CD4-positive, alpha-beta T cell treated with Interleukin-6 at 100 ng/mL for 8 hours (primary cell): Measurements from ENCODE around the gene HEATR5A.
"Not testable (repeated sequence)": the region's sequence is repeated elsewhere in the genome, so short reads cannot be mapped to it uniquely, and the experiment has no call there.

Source experiments
- DNase-seq: peaks from one replicate; pipeline ENCODE4 v3.0.0-alpha.2; 2020; ENCODE audit warnings: mixed read lengths, low spot score

Gene HEATR5A

DNA sequence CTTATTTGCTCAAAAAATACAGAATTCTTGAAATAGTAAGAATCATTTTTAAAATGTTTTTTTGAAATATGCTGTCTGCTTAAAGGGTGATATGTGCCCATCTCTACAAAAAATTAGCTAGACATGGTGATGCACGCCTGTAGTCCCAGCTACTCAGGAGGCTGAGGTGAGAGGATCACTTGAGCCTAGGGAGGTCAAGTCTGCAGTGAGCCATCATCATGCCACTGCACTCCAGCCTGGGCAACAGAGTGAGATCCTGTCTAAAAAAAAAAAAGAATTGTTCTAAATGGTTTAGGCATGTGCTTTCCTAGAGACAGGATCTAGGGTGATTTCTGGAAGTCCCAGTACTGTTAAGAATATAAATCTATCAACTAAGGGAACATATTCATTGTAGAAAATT is 137.2 kb downstream of the HEATR5A start:
- DNase-seq: no peak

DNA sequence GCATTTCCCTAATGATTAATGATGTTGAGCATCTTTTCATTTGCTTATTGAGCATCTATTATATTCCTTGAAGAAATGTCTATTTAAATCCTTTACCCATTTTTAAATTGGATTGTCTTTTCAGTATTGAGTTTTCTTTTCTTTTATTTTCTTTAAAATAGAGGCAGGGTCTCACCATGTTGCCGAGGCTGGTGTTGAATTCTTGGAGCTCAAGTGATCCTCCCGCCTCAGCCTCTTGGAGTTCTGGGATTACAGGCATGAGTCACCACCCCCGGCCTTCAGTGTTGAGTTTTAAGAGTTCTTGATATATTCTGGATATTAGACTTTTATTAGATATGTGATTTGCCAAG is 139.5 kb downstream of the HEATR5A start:
- DNase-seq: no peak

DNA sequence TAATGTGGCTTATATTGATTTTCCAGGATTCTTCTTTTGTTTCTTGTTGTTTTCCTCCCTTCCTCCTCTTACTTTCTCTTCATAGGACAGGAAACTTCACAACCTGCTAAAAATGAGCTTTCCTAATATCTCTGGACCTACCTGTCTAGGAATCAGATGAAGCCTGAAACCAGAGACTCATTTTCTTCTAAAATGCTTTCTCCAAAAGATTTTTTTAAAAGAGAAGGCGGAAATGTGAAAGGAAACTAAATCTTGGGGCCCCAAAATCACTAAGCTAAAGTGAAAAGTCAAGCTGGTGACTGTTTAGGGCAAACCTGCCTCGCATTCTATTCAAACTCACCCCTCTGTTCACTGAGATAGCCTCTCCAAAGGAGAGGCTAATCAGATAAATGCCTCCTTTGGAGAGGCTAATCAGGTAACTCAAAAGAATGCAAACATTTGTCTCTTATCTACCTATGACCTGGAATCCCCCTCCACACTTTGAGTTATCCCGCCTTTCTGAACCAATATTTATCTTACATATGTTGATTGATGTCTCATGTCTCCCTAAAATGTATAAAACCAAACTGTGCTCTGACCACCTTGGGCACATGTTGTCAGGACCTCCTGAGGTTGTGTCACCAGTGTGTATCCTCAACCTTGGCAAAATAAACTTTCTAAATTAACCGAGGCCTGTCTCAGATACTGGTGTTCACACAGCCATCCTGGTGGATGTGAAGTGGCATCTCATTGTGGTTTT is 140.0 kb downstream of the HEATR5A start:
- DNase-seq: no peak

DNA sequence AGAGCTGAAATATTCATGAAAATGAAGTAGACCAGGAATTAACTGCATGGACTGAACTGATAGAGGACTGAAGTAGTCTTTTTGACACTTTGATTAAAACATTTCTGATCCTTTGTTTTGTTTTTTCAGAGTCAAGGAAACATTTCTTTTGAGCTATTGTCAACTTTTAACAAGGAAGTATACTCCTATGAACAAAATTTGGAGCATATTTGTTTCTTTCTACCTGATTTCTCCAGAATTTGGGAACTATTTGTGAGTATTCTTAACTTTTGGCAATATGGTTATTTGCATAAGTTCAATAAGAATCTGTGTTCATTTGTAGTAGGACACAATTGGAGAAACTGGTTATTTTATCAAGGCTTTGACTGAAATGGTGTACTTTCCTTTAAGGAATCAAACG is 141.5 kb downstream of the HEATR5A start:
- DNase-seq: no peak

DNA sequence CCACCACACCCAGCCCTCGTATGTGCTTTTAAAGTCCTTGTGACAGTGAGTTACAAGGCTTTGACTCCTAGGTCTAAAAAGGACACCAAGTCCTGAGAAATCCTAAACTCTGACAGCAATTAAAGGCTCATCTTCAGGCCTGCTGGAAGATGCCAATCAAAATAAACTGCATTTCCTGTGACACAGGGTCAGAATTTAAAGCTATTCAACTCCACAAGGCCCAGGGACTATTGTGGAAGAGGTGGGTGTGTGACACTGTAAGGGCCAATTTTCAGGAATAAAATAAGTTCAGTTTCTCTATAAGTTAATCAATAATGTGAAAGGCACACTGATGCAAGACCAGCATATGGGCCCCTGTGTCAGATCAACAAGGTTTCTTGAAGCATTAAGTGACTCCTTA is 143.3 kb downstream of the HEATR5A start:
- DNase-seq: no peak

DNA sequence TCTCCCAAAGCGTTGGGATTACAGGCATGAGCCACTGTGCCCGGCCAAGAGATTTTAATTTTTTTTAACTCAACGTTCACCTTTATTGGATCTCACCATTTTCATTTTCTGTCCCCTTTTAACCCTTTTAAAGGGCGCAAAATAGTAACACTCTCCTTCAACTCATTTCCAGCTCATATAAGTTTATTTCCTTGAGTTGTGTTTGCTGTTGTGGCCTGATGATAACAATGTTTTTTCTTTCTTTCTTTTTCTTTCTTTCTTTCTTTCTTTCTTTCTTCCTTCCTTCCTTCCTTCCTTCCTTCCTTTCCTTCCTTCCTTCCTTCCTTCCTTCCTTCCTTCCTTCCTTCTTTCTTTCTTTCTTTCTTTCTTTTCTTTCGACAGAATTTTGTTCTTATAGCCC is 143.9 kb downstream of the HEATR5A start:
- DNase-seq: not testable (repeated sequence)

DNA sequence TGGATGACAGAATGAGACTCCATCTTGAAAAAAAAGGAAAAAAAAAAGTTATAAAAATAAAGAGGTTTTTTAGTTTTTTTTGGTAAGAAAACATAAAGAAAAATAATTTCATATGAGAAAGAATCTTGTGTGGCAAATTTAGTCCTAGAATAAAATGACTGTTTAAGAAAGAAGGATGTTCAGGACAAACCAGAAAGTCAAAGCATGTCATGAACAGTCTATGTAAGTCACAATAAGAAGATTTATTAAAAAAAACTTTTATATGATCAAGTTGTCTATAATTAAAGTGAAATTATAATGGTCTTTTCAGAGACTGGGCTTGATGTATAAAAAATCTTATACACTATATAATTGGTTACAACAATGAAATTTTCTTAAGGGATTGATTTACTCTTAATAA is 144.6 kb downstream of the HEATR5A start:
- DNase-seq: no peak

DNA sequence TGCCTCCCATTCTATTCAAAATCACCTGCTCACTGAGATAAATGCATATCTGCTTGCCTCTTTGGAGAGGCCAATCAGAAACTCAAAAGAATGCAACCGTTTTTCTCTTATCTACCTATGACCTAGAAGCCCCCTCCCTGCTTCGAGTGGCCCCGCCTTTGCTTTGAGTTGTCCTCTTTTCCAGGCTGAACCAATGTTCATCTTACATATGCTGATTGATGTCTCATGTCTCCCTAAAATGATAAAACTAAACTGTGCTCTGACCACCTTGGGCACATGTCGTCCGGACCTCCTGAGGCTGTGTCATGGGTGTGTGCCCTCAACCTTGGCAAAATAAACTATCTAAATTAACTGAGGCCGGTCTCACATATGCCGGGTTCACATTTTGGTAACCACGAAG is 148.7 kb downstream of the HEATR5A start:
- no peak for DNase-seq

DNA sequence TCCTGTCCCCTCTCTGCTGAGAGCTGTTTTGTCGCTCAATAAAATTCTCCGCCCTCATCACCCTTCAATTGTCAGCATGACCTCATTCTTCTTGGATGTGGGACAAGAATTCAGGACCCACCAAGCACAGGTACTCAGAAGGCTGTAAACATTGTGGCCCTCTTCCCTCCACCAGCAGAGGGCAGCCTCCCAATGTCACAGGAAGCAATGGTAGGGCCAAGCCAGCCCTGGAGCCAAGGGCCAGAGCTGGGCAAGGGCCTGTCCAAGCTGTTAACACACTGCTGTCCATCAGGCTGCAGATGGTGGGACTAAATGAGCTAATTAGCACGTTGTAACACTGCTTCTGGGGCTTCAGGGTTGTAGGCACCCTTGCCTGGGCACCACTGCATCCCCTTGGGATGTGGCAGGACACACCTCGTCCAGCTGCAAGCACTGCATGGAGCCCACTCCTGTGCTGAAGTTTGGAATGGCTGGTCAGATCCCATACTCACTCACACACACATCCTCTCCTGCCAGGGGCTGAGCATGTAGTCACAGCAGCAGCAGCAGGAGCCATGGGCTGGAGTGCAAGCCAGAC is 150.1 kb downstream of the HEATR5A start:
- no peak for DNase-seq

DNA sequence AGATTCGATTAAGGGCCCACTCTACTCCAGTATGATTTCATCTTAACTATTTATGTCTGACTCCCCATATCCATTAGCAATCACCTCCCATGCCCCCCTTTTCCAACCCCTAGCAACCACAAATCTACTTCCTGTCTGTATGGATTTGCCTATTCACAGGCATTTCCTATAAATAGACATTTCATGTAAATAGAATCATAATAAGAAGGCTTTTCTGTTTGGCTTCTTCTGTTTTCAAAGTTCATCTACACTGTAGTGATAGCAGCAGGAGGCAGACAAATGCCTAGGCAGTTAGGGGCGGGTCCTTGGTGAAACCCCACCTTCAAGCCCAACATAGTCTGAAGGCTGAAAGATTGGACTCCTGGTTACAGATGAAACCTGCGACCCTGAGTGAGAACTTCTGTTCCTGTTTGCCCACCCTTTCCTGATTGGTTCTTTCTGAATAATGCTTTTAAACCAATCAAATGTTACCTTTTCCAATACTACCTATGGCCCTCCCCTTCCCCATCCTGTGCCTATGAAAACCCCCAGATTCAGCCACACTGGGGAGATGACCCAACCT is 150.6 kb downstream of the HEATR5A start:
- DNase-seq: no peak

DNA sequence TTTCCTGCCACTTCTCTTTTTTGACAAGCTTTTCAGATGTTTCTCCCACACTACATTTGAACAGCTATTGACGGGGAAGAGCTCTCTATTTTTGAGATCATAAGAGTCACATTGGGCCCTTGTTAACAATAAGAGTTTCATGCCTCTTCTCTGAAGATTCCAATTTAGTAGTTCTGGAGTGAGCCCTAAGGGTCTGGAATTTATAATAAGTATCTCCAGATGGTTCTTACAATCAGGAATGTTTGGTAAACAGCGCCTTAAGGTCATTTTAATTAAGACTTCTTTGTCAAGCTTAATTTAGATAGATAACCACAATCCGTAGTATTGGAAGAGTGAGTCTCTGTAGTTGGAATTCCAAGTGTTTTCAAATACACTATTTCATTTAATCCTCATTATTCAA is 152.1 kb downstream of the HEATR5A start:
- DNase-seq: no peak

DNA sequence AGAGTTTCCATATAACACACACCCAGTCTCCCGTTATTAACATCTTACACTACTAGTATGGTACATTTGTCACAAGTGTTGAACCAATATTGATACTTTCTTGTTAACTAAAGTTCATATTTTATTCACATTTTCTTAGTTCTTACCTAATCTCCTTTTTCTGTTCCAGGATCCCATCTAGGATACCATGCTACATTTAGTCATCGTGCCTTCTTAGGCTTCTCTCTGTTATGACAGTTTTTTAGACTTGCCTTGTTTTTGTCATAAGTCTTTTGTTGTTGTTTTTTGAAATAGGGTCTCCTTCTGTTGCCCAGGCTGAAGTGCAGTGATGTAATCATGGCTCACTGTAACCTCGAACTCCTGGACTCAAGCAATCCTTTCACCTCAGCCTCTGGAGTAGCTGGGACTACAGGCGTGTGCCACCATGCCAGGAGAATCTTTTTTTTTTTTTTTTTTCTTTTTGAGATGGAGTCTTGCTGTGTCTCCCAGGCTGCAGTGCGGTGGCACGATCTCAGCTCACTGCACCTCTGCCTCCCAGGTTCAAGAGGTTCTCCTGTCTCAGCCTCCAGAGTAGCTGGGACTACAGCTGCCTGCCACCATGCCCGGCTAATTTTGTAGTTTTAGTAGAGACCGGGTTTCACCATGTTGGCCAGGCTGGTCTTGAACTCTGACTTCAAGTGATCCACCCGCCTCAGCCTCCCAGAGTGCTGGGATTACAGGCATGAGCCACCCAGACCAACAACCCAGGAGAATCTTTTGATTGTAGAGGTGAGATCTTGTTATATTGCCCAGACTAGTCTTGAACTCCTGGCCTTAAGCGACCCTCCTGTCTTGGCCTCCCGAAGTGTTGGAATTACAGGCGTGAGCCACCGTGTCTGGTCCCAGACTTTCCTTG is 153.7 kb downstream of the HEATR5A start:
- no peak for DNase-seq

DNA sequence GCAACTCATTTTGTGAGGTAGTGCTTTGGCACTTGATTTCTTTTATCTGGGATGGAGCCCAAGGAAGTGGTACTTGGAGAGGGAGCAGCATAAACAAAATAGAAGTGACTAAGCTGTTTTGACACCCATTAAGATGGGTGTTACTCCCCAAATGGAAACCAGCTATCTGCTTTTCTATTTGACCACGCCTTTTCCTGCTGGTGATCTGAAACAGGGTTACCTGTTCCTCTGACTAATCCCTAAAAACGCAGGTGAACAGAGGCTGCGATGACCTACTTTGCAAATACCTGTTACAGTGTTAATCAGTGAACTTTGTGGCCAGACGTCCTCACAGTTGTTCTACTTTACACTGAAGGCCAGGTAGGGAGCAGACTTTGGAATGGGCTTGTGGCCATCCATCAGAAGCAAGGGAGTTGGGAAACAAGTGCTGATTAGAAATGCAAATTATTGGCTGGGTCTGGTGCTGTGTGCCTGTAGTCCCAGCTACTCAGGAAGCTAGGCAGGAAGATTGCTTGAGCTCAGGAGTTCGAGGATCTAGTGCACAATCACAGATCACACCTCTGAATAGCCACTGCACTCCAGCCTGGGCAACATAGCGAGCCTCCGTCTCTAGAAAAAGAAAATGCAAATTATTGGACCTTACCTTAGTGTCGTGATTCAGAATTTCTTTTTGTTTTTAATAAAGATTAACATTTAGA is 154.5 kb downstream of the HEATR5A start:
- no peak for DNase-seq

DNA sequence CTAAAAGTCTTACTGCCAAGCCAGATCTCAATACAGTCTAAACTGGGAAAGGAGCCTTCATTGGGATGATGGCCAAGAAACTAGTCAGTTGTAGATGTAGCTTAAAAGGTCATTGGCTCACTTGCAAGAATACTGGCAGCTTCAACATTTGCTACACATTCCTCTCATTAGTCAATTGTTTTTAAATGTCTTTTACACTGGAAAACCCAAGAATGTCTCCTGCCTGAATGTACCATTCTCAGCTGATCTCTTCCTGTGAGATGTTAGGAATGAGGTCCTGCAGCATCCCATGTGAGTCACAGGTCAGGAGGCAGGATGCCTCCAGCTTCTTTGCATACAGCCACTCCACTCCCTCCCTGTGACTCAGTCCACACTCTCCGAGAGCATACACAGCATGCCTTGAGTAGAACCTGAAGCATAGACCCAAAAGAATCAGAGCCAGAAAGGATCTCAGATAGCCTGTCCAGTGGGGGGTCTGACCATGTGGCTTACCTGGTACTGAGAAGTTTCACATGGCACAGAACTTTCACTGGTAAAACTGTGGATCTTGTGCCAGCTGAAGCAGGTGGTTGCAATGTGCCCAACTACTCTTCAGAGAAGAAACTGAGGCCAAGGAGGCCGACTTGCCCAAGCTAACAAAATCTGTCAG is 156.7 kb downstream of the HEATR5A start:
- no peak for DNase-seq

DNA sequence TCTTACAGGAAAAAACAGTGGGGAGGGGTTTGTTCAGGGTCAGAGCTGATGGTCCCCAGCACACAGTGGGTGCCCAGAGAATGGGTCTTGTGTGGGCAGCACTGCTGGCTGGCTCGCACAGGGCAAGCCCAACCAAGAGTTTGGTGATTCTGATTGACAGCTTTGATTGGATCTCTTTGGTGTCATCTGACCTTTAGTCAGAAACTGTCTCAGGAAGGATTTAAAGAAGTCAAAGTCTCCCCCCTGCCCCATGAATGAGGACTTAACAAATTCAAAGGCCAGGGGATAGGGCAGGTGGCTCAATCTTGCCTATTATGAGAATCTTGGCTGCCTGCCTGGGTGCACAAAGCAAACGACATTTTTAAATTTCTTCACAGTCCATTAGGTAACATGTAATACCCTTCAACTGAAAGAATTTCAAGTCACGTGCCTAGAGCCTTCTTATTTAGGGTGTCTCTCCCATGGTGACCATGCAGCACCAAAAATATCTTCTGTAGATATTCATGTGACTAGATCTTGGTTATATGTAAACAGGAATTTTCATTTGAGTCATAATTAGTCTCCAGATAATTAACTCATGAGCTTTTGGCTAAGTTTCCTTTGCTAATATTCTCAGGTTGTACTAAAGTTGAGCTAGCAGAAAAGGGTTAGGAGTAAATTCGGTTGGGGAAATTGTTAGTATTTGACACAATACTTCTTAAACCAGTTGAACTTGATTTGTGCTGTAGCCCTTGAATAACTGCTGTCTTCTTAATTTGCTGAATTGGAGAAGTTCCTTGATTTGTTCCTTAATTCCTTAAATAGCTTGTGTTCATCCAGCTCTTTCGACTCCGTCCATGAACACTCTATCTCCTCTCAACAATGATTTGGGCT is 158.3 kb downstream of the HEATR5A start:
- no peak for DNase-seq

DNA sequence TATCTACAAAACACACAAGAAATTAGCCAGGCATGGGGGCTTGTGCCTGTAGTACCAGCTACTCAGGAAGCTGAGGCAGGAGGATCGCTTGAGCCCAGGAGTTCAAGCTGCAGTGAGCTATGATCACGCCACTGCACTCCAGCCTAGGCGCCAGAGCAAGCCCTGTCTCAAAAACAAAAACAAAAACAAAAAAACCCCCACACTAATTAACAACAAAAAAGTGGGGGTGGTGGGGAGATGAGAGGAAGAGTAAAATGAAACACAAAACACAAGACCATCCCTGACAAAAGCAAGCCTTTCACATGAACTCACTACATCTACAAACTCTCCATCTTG is 158.9 kb downstream of the HEATR5A start:
- no peak for DNase-seq

DNA sequence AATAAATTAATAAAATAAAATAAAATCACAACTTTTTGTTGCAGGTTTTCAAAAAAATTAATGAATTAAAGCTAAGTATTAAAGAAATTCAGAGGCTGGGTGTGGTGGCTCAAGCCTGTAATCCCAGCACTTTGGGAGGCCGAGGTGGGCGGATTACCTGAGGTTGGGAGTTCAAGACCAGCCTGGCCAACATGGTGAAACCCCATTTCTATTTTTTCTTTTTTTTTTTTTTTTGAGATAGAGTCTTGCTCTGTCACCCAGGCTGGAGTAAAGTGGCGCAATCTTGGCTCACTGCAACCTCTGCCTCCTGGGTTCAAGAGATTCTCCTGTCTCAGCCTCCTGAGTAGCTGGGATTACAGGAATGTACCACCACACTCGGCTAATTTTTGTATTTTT is 161.3 kb downstream of the HEATR5A start:
- DNase-seq: not testable (repeated sequence)

DNA sequence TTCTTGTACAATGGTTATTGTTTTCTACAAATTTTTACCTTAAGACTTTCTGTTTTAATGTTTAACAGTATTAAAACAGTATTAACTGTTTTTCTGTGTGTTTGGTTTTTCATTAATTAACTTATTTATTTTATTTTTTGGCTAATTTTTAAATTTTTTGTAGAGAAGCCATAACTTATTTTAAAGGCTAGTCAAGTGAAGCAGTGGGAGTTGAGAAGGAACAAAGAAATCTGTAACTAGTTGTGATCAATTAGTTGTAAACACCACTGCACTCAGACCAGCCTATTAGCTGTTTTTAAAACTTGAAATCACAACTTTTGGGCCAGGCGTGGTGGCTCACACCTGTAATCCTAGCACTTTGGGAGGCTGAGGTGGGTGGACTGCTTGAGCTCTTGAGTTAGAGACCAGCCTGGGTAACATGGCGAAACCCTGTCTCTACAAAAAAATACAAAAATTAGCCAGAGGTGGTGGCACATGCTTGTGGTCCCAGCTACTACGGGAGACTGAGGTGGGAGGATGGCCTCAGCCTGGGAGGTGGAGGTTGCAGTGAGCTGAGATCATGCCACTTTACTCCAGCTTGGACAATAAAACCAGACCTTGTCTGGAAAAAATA is 161.8 kb downstream of the HEATR5A start:
- DNase-seq: no peak

DNA sequence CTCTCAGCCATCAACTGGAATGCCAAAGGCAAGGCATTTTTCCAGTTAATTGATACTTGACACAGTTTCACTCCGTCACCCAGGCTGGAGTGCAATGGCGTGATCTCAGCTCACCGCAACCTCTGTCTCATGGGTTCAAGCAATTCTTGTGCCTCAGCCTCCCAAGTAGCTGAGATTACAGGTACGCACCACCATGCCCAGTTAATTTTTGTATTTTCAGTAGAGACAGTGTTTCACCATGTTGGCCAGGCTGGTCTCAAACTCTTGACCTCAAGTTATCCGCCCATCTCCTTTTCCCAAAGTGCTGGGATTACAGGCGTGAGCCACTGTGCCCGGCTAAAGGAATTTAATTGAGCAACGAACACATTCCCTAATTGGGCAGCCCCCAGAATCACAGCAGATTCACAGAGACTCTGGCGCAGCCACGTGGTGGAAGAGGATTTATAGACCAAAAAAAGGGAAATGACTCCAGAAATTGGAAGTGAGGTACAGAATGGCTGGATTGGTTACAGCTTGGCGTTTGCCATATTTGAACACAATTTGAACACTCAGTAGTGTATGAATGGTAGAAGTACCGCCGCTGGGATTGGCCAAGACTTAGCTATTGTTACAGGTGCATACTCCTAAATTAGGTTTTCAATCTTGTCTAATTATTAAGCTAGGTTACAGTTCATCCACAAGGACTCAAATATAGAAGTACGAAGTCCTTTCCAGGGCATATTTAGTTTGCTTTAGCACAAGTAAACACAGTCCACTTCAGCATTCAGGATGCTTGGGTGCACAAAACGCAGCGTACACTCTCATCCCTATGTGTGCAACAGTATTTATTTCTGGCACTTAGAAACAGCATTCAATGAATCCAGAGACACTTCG is 162.6 kb downstream of the HEATR5A start:
- not testable (repeated sequence) for DNase-seq

DNA sequence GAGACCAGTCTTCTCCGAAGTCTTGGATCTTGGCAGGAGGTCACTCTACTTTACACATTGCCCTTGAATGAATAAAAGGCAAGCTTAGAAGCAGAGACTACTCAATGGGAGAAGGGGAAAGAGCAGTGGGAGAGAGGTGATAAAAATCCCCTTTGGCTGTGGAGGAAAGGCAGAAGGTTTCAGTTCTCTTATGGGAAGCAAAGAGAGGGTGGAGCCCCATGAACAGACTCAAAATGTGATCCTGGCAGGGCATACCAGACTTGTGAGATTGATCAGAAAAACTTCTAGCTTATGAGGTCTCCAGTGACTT is 163.2 kb downstream of the HEATR5A start:
- DNase-seq: no peak
